HEK293 (cell line): ENCODE results near the gene TRIM2.

Experiments used
- CTCF ChIA-PET: fragments of 350-600 bp; formaldehyde crosslinking; extraction: SDS; loops from one replicate; lab custom pipeline; 2021; ENCODE audit warnings: antibody characterized with exemption; lab: Yijun Ruan, JAX
- POLR2A ChIA-PET: fragments of 300-600 bp; formaldehyde crosslinking; extraction: SDS; loops from one replicate; lab custom pipeline; 2020; ENCODE audit warnings: antibody characterized with exemption, inconsistent platforms; lab: Yijun Ruan, JAX
- H3K27ac ChIP-seq: fragments of 200-500 bp; sonication (Bioruptor generic); 2 replicates; pipeline ENCODE4 v1.5.1; 2014; ENCODE audit warnings: low read depth, low read length, control low read depth, inconsistent platforms; ENCODE audit errors: extremely low read depth
- H3K36me3 ChIP-seq, 2 experiments: fragments of 200-500 bp in 1 of 2; sonication (Bioruptor generic) in 1 of 2; 1 replicate in 1 of 2; 2 replicates in 1 of 2; pipeline ENCODE4 v1.5.1; 2014 to 2017; ENCODE audit warnings: inconsistent platforms in 2 of 2, low read length in 2 of 2; ENCODE audit not compliant: control insufficient read depth in 2 of 2, insufficient read depth in 1 of 2
- H3K4me1 ChIP-seq: fragments of 200-500 bp; sonication (Bioruptor generic); 2 replicates; pipeline ENCODE4 v1.5.1; 2014; ENCODE audit warnings: mild to moderate bottlenecking, low read length, inconsistent platforms; ENCODE audit not compliant: control insufficient read depth, insufficient read depth
- H3K4me3 ChIP-seq: 2 replicates; pipeline ENCODE4 v1.5.1; 2011; ENCODE audit warnings: low read depth, mild to moderate bottlenecking, control low read depth, low read length, moderate library complexity
- H3K9me3 ChIP-seq: fragments of 200-500 bp; sonication (Bioruptor generic); 2 replicates; pipeline ENCODE4 v1.5.1; 2014; ENCODE audit warnings: low read depth, low read length, inconsistent platforms; ENCODE audit not compliant: control insufficient read depth, insufficient read depth
- AEBP2 ChIP-seq: fragments of 450-650 bp; formaldehyde crosslinking; IDR thresholded peaks from 2 replicates; pipeline ENCODE4 v1.5.1; 2016; ENCODE audit warnings: missing biosample characterization, missing genetic modification characterization, borderline replicate concordance
- GFI1B ChIP-seq: fragments of 450-650 bp; formaldehyde crosslinking; IDR thresholded peaks from 2 replicates; pipeline ENCODE4 v1.5.1; 2016; ENCODE audit warnings: missing biosample characterization, missing genetic modification characterization
- GLI2 ChIP-seq: fragments of 450-650 bp; formaldehyde crosslinking; IDR thresholded peaks from 2 replicates; pipeline ENCODE4; 2017; ENCODE audit warnings: missing biosample characterization, missing genetic modification characterization, low read depth, borderline replicate concordance
- HOXA7 ChIP-seq: sonication (generic); formaldehyde crosslinking; IDR thresholded peaks from 2 replicates; pipeline ENCODE4 v1.8.1; 2022; ENCODE audit warnings: missing genetic modification reagents, borderline replicate concordance
- PATZ1 ChIP-seq: fragments of 450-650 bp; formaldehyde crosslinking; IDR thresholded peaks from 2 replicates; pipeline ENCODE4 v1.5.1; 2016; ENCODE audit warnings: missing biosample characterization, missing genetic modification characterization
- REPIN1 ChIP-seq: fragments of 450-650 bp; formaldehyde crosslinking; IDR thresholded peaks from 2 replicates; pipeline ENCODE4 v1.5.1; 2017; ENCODE audit warnings: missing biosample characterization, missing genetic modification characterization, low read depth
- YY1 ChIP-seq: fragments of 450-650 bp; formaldehyde crosslinking; IDR thresholded peaks from 2 replicates; pipeline ENCODE4 v1.5.1; 2018; ENCODE audit warnings: missing biosample characterization, missing genetic modification characterization
- ZBTB6 ChIP-seq: fragments of 450-650 bp; formaldehyde crosslinking; IDR thresholded peaks from 2 replicates; pipeline ENCODE4 v1.5.1; 2017; ENCODE audit warnings: missing biosample characterization, missing genetic modification characterization
- ZNF174 ChIP-seq: fragments of 450-650 bp; formaldehyde crosslinking; IDR thresholded peaks from 2 replicates; pipeline ENCODE4 v1.5.0; 2017; ENCODE audit warnings: missing biosample characterization, mild to moderate bottlenecking, missing genetic modification characterization
- ZNF239 ChIP-seq: fragments of 450-650 bp; formaldehyde crosslinking; IDR thresholded peaks from 2 replicates; pipeline ENCODE4 v1.5.1; 2016; ENCODE audit warnings: missing biosample characterization, missing genetic modification characterization
- ZNF280C ChIP-seq: fragments of 450-650 bp; formaldehyde crosslinking; IDR thresholded peaks from 2 replicates; pipeline ENCODE4 v1.5.1; 2016; ENCODE audit warnings: missing biosample characterization, missing genetic modification characterization
- ZNF391 ChIP-seq: fragments of 450-650 bp; formaldehyde crosslinking; IDR thresholded peaks from 2 replicates; pipeline ENCODE4 v1.5.1; 2016; ENCODE audit warnings: low read depth, missing biosample characterization, missing genetic modification characterization, borderline replicate concordance
- ZNF398 ChIP-seq: fragments of 450-650 bp; formaldehyde crosslinking; IDR thresholded peaks from 2 replicates; pipeline ENCODE4 v1.5.1; 2017; ENCODE audit warnings: missing biosample characterization, missing genetic modification characterization
- ZNF501 ChIP-seq: fragments of 450-650 bp; formaldehyde crosslinking; IDR thresholded peaks from 2 replicates; pipeline ENCODE4 v1.5.1; 2016; ENCODE audit warnings: missing biosample characterization, missing genetic modification characterization
- ZNF555 ChIP-seq: fragments of 450-650 bp; formaldehyde crosslinking; conservative IDR thresholded peaks from 2 replicates; pipeline ENCODE4 v1.5.1; 2017; ENCODE audit warnings: missing biosample characterization, mild to moderate bottlenecking, missing genetic modification characterization, inconsistent platforms
- ZNF558 ChIP-seq: fragments of 450-650 bp; formaldehyde crosslinking; IDR thresholded peaks from 2 replicates; pipeline ENCODE4 v1.5.1; 2016; ENCODE audit warnings: missing biosample characterization, missing genetic modification characterization
- ZNF585B ChIP-seq: fragments of 450-650 bp; formaldehyde crosslinking; IDR thresholded peaks from 2 replicates; pipeline ENCODE4 v1.5.1; 2016; ENCODE audit warnings: missing biosample characterization, missing genetic modification characterization
- ZNF596 ChIP-seq: fragments of 450-650 bp; IDR thresholded peaks from 2 replicates; pipeline ENCODE4 v1.5.0; 2018; ENCODE audit warnings: missing biosample characterization, mild to moderate bottlenecking, missing genetic modification characterization, moderate library complexity
- ZNF704 ChIP-seq: fragments of 450-650 bp; formaldehyde crosslinking; IDR thresholded peaks from 2 replicates; pipeline ENCODE4 v1.5.1; 2016; ENCODE audit warnings: missing biosample characterization, missing genetic modification characterization
- ZNF76 ChIP-seq: fragments of 450-650 bp; formaldehyde crosslinking; IDR thresholded peaks from 2 replicates; pipeline ENCODE4; 2016; ENCODE audit warnings: low read depth, missing biosample characterization, missing genetic modification characterization, borderline replicate concordance

Gene TRIM2

GRCh38 chr4:153347117-153347516 lies 142.9 kb downstream of the TRIM2 start:
- POLR2A ChIA-PET = interaction anchor here (0.9 kb wide), 1 partner anchor 227 kb away, joined by 3 read pairs; no protein-coding TSS in a partner anchor
- no peak for TF ChIP-seq ZNF596 (tag by site-specific recombination)
- TF ChIP-seq HOXA7 (CRISPR knock-in tag) = no peak
- TF ChIP-seq ZNF501 (tag by site-specific recombination) = no peak
- peak; percentile 58; the same call in 1 of the 2 replicates for TF ChIP-seq GFI1B
- TF ChIP-seq ZNF76 = no peak
- TF ChIP-seq, all 188 proteins: peak for 1
- CTCF ChIA-PET = interaction anchor here (1.8 kb wide), 1 partner anchor 204 kb away, joined by 6 read pairs; no protein-coding TSS in a partner anchor
- Histone ChIP-seq H3K9me3 (no peaks in the 10 kb centered on the region), H3K4me1 (peaks cover 2% of the 10 kb centered on the region; the same call in 1 of the 2 replicates), H3K4me3 (no peak overlapping the region), H3K36me3 (peaks cover 0 to 10% of the 10 kb centered on the region in 2 experiments; a peak in 1 of 3 replicates), H3K27ac (no peak overlapping the region)

- TF ChIP-seq ZNF398 (tag by site-specific recombination) (no peak), ZNF391 (tag by site-specific recombination) (no peak), ZNF174 (tag by site-specific recombination) (no peak), REPIN1 (tag by site-specific recombination) (no peak), ZNF558 (tag by site-specific recombination) (no peak)
- Histone ChIP-seq H3K27ac (no peak overlapping the region), H3K9me3 (no peaks in the 10 kb centered on the region), H3K36me3 (peaks cover 0 to 10% of the 10 kb centered on the region in 2 experiments; a peak in 1 of 3 replicates), H3K4me3 (no peak overlapping the region), H3K4me1 (peaks cover 2% of the 10 kb centered on the region; the same call in 1 of the 2 replicates)
- POLR2A ChIA-PET = no interaction called here
- CTCF ChIA-PET = no interaction called here
Observed at GRCh38 chr4:153348006-153348405, 143.8 kb downstream of the TRIM2 start.

GRCh38 chr4:153349206-153349805 lies 145.1 kb downstream of the TRIM2 start:
- peaks cover 2% of the 10 kb centered on the region; the same call in 1 of the 2 replicates for H3K4me1 ChIP-seq
- no peaks in the 10 kb centered on the region for H3K9me3 ChIP-seq
- POLR2A ChIA-PET = no interaction called here
- CTCF ChIA-PET = interaction anchor here (0.7 kb wide), 1 partner anchor 294 kb away, joined by 3 read pairs; no protein-coding TSS in a partner anchor
- H3K36me3 ChIP-seq = peaks cover 0 to 10% of the 10 kb centered on the region in 2 experiments; a peak in 2 of 3 replicates
- H3K27ac ChIP-seq = no peak overlapping the region
- no peak overlapping the region for H3K4me3 ChIP-seq
- no peak for TF ChIP-seq ZNF585B
- TF ChIP-seq ZNF704 (tag by site-specific recombination) = no peak
- no peak for TF ChIP-seq YY1 (tag by site-specific recombination)
- TF ChIP-seq AEBP2 = no peak
- no peak for TF ChIP-seq ZBTB6
- TF ChIP-seq ZNF555 = no peak
- no peak for TF ChIP-seq ZNF280C (tag by site-specific recombination)
- TF ChIP-seq PATZ1 (tag by site-specific recombination) = no peak
- no peak for TF ChIP-seq ZNF239
- no peak for TF ChIP-seq GLI2 (tag by site-specific recombination)
